Activated naive CD8-positive, alpha-beta T cell treated with anti-CD3 and anti-CD28 coated beads, Interleukin-2, amount 10 ng/mL, durations not matched to agents 7 days and 5 days (primary cell): ENCODE data around the gene NKIRAS2. TPM values are rescaled to one million over a fixed set of nuclear protein-coding genes. Genes with fewer than 3 reads are reported as not detected.

Experiments used
- ATAC-seq: fragments of 150-1000 bp; cut with Tn5 transposase; one replicate; pipeline ENCODE4 v1.10.0; 2021; ENCODE audit warnings: low read depth, moderate library complexity
- POLR2A ChIA-PET: fragments of 350-600 bp; sonication (Branson Sonifier 250); formaldehyde crosslinking; loops from one replicate; lab custom pipeline; 2021; ENCODE audit warnings: antibody characterized with exemption; lab: Charles Lee
- DNase-seq: peaks from one replicate; pipeline ENCODE4 v3.0.0; 2021
- H3K27ac Mint-ChIP-seq: one replicate; pipeline ENCODE4 v1.8.0; 2022; ENCODE audit warnings: mild to moderate bottlenecking, mixed read lengths
- H3K27me3 Mint-ChIP-seq: one replicate; pipeline ENCODE4 v1.8.0; 2022; ENCODE audit warnings: mild to moderate bottlenecking, moderate library complexity, mixed read lengths
- H3K36me3 Mint-ChIP-seq: one replicate; pipeline ENCODE4 v1.8.0; 2021; ENCODE audit warnings: mild to moderate bottlenecking, mixed read lengths
- H3K4me1 Mint-ChIP-seq: one replicate; pipeline ENCODE4 v1.8.0; 2021; ENCODE audit warnings: mixed read lengths
- H3K4me3 Mint-ChIP-seq: one replicate; pipeline ENCODE4 v1.8.0; 2022; ENCODE audit warnings: mild to moderate bottlenecking, moderate library complexity, mixed read lengths
- H3K9me3 Mint-ChIP-seq: one replicate; pipeline ENCODE4 v1.8.0; 2021; ENCODE audit warnings: mixed read lengths
- total RNA-seq, 2 experiments: library from RNA; stranded (reverse); gene quantifications; one replicate each; pipeline ENCODE4 v1.2.3, GENCODE V29; 2021

NKIRAS2 gene
- total RNA-seq, 2 experiments from 2014 or later: 19.8 to 27.2 TPM

DNA sequence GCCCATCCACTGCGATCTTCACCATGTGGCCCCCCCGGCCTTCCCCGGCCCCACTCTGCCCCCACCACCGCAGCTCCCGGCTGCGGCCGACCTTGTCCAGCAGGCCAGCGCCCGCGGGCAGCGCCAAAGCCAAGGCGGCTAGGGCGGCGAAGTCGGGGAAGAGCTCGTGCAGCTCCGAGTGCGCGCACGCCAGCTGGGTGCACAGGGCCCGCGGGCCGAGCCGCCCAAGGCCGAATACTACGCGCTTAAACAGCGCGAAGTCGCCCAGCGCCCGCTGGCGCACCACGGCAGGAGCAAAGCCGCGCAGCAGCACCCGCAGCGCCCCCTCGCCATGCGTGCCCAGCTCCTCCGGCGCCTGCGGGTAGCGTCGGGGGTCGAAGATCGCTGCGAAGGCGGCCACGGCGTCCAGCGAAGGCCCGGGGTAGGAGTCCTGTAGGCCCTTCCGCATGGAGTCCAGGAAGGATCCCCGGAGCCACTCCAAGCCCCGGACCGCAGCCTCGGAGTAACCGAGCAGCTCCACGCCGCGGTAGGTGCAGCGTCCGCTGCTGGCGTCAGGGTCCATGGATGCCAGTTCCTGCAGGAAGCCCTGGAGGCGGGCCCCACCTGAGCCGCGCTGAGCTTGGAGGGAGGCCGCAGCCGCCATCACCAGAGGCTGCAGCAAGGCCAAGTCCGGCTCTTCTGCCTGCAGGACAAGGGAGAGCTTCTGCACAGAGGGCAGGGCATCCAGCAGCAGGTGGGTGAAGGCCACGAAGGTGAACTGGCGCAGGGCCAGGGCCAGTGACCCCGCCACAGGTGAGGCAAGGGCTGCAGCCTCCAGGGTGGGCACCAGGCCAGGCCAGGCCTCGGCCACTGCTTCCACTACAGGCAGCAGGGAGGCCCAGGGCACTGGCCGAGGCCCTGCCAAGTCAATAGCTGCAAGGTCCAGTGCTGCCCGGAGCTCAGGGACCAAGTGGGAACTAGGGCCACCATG, 20.2 kb downstream of the NKIRAS2 start:
- peaks cover 10% of the 10 kb centered on the region for H3K27me3 Mint-ChIP-seq
- ATAC-seq (no peak), DNase-seq (no peak)
- H3K4me3 Mint-ChIP-seq: peak overlapping the region; percentile 28
- H3K27ac Mint-ChIP-seq: no peak overlapping the region
- POLR2A ChIA-PET: interaction anchor here (1.1 to 2.7 kb wide), 2 partner anchors 22 to 72 kb away, joined by 5 to 8 read pairs; partner anchors contain the start of genes DHX58 and DNAJC7
- H3K4me1 Mint-ChIP-seq: no peaks in the 10 kb centered on the region
- no peaks in the 10 kb centered on the region for H3K36me3 Mint-ChIP-seq
- no peaks in the 10 kb centered on the region for H3K9me3 Mint-ChIP-seq

GRCh38 chr17:42040818-42041217, 20.9 kb downstream of the NKIRAS2 start:
- H3K4me1 Mint-ChIP-seq: no peaks in the 10 kb centered on the region
- H3K36me3 Mint-ChIP-seq: no peaks in the 10 kb centered on the region
- H3K4me3 Mint-ChIP-seq: no peak overlapping the region
- no peak for ATAC-seq
- POLR2A ChIA-PET: interaction anchor here (0.6 to 2.7 kb wide), 2 partner anchors 13 to 23 kb away, joined by 3 to 8 read pairs; partner anchors contain the start of gene DNAJC7
- H3K27me3 Mint-ChIP-seq: peaks cover 10% of the 10 kb centered on the region
- no peak for DNase-seq
- no peaks in the 10 kb centered on the region for H3K9me3 Mint-ChIP-seq
- H3K27ac Mint-ChIP-seq: no peak overlapping the region

GRCh38 chr17:42041619-42042018, 21.7 kb downstream of the NKIRAS2 start:
- DNase-seq: no peak
- Mint-ChIP-seq H3K4me1 (no peaks in the 10 kb centered on the region), H3K27ac (no peak overlapping the region), H3K4me3 (no peak overlapping the region), H3K9me3 (no peaks in the 10 kb centered on the region), H3K27me3 (peaks cover 10% of the 10 kb centered on the region), H3K36me3 (no peaks in the 10 kb centered on the region)
- POLR2A ChIA-PET: interaction anchor here (0.6 to 2.7 kb wide), 2 partner anchors 12 to 24 kb away, joined by 3 to 8 read pairs; partner anchors contain the start of gene DNAJC7
- no peak for ATAC-seq

DNA sequence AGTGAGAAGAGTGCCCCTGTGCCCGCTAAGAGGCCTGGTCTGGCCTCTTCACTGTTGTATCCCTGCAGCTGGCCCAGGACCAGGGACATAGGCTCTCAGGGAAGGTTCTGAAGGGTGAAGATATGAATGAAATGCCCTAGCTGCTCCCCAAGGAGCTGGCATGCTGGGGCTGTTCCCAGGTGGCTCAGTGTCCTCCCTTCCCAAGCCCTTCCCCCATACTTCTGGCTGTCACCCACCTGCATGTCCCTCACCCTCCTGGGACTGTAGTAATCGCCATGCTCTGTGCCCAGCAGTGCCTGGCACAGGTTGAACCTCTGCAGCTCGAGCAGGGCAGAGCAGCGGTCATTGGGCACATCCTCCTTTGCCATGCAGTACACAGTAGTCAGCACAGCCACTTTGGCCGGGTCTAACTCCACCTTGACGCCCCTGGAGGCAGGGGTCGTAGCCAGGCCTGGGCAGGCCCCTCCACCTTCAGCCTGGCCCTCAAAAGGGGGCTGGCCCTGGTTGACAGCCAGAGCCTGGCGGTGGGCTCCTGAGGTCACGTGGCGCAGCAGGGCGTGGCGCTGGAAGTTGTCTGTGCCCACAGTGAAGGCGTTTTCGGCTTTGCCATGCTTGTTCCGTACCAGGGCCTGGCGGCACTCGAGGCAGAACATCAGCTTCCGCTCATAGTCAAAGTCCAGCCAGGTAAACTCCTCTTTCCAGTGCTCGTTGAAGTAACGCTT, 22.9 kb downstream of the NKIRAS2 start:
- H3K27me3 Mint-ChIP-seq: peaks cover 10% of the 10 kb centered on the region
- ATAC-seq: no peak
- H3K4me1 Mint-ChIP-seq: no peaks in the 10 kb centered on the region
- H3K4me3 Mint-ChIP-seq: no peak overlapping the region
- no peaks in the 10 kb centered on the region for H3K36me3 Mint-ChIP-seq
- no peak for DNase-seq
- POLR2A ChIA-PET: no interaction called here
- no peaks in the 10 kb centered on the region for H3K9me3 Mint-ChIP-seq
- H3K27ac Mint-ChIP-seq: no peak overlapping the region

DNA sequence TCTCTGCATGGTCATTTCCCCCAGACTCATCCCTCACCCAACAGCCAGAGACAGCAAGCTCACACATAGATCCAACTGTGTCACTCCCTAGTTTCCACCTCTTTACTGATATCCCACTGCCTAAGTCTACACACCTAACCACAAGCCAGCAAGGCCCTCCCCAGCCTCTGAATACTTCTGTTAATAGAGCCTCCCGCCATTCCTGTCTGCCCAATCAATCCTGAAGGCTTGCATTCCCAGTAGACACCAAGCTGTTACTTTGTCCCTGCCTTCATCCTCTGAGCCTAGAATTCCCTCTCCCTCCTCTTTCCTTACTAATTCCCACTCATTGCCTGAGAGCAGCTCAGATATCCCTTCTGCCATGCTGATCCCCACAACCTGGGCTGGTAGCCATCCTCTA, 25.8 kb downstream of the NKIRAS2 start:
- peaks cover 23% of the 10 kb centered on the region for H3K27me3 Mint-ChIP-seq
- H3K36me3 Mint-ChIP-seq: no peaks in the 10 kb centered on the region
- no peaks in the 10 kb centered on the region for H3K9me3 Mint-ChIP-seq
- ATAC-seq (no peak), DNase-seq (no peak)
- H3K27ac Mint-ChIP-seq: no peak overlapping the region
- POLR2A ChIA-PET: interaction anchor here (1.0 to 1.6 kb wide), 3 partner anchors 13 to 67 kb away, joined by 3 to 4 read pairs (median 4); partner anchors contain the start of gene DHX58
- H3K4me1 Mint-ChIP-seq: peaks cover 3% of the 10 kb centered on the region
- no peak overlapping the region for H3K4me3 Mint-ChIP-seq

GRCh38 chr17:42047343-42047742, 27.5 kb downstream of the NKIRAS2 start:
- DNase-seq (no peak), ATAC-seq (no peak)
- Mint-ChIP-seq H3K4me3 (no peak overlapping the region), H3K9me3 (no peaks in the 10 kb centered on the region), H3K4me1 (peaks cover 8% of the 10 kb centered on the region), H3K27me3 (peaks cover 37% of the 10 kb centered on the region), H3K27ac (no peak overlapping the region), H3K36me3 (no peaks in the 10 kb centered on the region)
- POLR2A ChIA-PET: no interaction called here

DNA sequence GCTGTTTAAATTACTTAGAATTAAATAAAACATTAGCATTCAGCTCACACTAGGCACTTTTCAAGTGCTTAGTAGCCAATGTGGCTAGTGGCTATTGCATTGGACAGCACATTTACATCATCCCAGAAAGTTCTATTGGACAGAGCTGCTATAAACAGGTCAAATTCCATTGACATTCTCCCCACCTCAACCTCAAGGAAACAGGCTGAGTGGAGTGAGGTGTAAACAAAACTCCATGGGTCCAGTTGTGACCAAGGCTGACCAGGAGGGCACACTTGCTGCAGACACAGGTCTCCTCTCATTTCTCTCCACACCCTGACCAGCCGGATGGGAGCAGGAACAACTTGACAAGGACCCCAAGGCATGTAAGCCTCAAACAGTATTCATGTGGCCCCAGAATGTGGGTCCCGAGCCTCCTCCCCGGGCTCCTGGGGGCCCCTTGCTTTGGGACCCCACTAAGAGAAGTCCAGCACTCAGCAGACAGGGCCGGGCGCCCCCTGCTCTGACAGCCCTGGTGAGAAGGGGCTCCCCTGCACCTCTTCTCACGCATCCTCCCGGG, 30.0 kb downstream of the NKIRAS2 start:
- POLR2A ChIA-PET: no interaction called here
- H3K4me1 Mint-ChIP-seq: peaks cover 8% of the 10 kb centered on the region
- peaks cover 52% of the 10 kb centered on the region for H3K27me3 Mint-ChIP-seq
- DNase-seq (no peak), ATAC-seq (no peak)
- H3K4me3 Mint-ChIP-seq: peak overlapping the region; percentile 60
- H3K36me3 Mint-ChIP-seq: no peaks in the 10 kb centered on the region
- H3K27ac Mint-ChIP-seq: peak overlapping the region; percentile 30
- no peaks in the 10 kb centered on the region for H3K9me3 Mint-ChIP-seq

DNA sequence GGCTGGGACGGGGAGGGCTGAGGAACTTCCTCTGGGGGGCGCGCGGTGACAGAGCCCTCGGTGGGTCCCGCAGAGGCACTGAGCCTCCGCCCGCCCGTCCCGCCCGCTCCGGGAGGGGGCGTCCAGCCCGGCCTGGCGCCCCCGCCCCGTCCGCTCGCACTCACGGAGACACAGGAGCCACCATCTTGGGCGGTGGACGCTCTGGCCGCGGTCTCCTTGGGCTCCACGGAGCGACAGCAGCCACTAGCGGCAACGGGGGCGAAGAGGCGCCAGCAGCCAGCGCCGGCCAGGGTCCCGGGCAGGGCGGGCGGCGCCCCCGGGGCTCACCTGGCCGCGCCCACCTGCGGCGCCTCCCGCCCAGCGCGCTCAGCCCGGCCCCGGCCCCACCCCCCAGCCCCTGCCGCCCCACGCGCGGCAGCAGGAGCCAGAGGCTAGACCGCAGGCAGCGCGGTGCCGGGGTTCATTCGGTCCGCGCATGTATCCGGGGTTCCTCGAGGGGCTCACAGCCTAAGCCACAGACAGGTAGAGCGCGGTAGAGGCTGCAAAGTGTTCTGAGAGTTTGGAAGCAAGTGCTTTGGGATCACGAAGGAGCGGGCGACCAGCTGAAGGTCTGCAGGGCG, 30.6 kb downstream of the NKIRAS2 start, which contains the start of gene C17orf113:
Gene C17orf113, minus strand, starts transcription at position 209 of the 620 bp plus-strand sequence. CDS start 7,225 bp downstream, outside the sequence.
- peak within 1 kb of the TSS; percentile 45 for H3K27ac Mint-ChIP-seq
- POLR2A ChIA-PET: interaction anchor here (0.5 to 1.5 kb wide), 4 partner anchors 11 to 56 kb away, joined by 3 to 6 read pairs (median 4); partner anchors contain the start of gene NKIRAS2
- peak; percentile 69 for DNase-seq
- peak within 1 kb of the TSS; percentile 69 for H3K4me3 Mint-ChIP-seq
- H3K4me1 Mint-ChIP-seq: peaks cover 11% of the 10 kb centered on the region
- H3K36me3 Mint-ChIP-seq: no peaks in the 10 kb centered on the region
- H3K9me3 Mint-ChIP-seq: no peaks in the 10 kb centered on the region
- ATAC-seq: peak; percentile 81
- H3K27me3 Mint-ChIP-seq: peaks cover 57% of the 10 kb centered on the region

DNA sequence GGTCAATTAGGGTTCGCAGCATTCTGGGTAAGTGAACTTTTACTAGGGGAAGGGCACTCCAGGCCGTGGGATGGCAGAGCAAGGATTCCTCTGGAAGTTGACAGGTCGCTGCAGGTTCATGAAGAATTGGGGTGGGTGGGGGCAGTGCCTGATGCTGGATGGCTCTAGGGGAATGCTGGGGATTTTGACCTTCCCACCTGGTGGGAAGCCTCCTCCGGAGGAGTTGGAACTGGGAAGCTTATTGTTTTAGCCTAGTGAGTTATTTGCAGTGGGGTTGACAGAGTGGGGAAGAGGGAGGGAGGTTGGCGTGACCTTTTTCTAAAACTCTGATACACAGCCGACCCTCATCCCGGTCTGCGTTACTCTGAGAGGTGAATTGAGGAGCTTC, 31.1 kb downstream of the NKIRAS2 start:
- no peak for ATAC-seq
- H3K27ac Mint-ChIP-seq: peak overlapping the region; percentile 45
- peak overlapping the region; percentile 69 for H3K4me3 Mint-ChIP-seq
- peaks cover 12% of the 10 kb centered on the region for H3K4me1 Mint-ChIP-seq
- POLR2A ChIA-PET: interaction anchor here (0.5 to 1.5 kb wide), 4 partner anchors 10 to 56 kb away, joined by 3 to 6 read pairs (median 4); partner anchors contain the start of gene NKIRAS2
- no peaks in the 10 kb centered on the region for H3K9me3 Mint-ChIP-seq
- no peak for DNase-seq
- H3K27me3 Mint-ChIP-seq: peaks cover 57% of the 10 kb centered on the region
- no peaks in the 10 kb centered on the region for H3K36me3 Mint-ChIP-seq

- Mint-ChIP-seq H3K4me3 (no peak overlapping the region), H3K36me3 (no peaks in the 10 kb centered on the region), H3K9me3 (no peaks in the 10 kb centered on the region), H3K27me3 (peaks cover 59% of the 10 kb centered on the region), H3K4me1 (peaks cover 12% of the 10 kb centered on the region), H3K27ac (no peak overlapping the region)
- no peak for DNase-seq
- POLR2A ChIA-PET: interaction anchor here (1.1 to 1.5 kb wide), 2 partner anchors 10 to 32 kb away, joined by 3 to 6 read pairs; partner anchors contain the start of gene NKIRAS2
- ATAC-seq: no peak
These were observed 31.8 kb downstream of the NKIRAS2 start for GRCh38 chr17:42051645-42052044.

DNA sequence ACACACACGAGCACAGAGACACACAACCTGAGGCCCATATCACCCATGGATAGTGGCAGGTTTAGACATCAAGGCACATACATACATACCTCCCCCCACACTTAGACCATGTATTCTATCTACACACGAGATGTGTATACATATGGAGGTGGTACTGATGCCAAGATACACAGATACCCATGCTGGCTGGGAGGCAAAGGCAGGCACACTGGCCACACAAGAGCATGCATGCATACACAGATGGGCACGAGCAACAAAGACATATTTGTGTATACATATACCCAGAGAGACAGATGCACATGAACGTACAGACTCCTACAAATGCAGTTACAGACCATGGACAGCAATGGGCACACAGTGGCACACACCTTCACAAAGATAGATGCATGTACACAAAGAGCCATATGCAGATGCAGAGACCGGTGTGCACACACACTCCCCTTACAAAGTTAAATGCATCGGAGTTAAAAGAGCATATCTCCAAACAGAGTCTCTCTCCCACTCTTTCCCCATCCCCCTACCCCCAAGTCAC, 32.5 kb downstream of the NKIRAS2 start:
- H3K9me3 Mint-ChIP-seq: no peaks in the 10 kb centered on the region
- no peak for ATAC-seq
- H3K4me1 Mint-ChIP-seq: peaks cover 12% of the 10 kb centered on the region
- H3K4me3 Mint-ChIP-seq: no peak overlapping the region
- DNase-seq: no peak
- peaks cover 59% of the 10 kb centered on the region for H3K27me3 Mint-ChIP-seq
- H3K36me3 Mint-ChIP-seq: no peaks in the 10 kb centered on the region
- POLR2A ChIA-PET: no interaction called here
- H3K27ac Mint-ChIP-seq: no peak overlapping the region
